ENCODE results near the gene KCNAB1.

KCNAB1 gene

DNA sequence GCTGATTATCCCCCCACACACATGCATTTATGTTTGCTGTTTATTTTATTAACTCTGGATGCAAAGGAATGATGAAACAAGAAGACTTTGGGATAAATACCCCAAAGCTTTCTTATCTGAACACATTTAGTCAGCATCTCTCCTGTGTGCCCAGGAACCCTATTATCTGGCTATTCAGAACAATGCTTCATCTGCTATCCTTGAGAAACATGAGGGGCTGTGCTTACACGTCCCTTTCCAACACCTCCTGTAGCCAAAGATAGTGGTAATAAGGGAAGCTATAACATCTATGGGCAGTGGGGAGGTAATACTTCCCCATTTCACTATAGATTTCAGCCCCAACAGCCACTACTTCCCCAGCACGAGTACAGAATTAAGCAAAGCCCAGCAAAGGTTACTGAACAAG, 339.8 kb downstream of the KCNAB1 start:
- Histone ChIP-seq H3K4me1 (ENCODE audit: control insufficient read depth in 1 of 2, insufficient read depth in 1 of 2, low read depth in 1 of 2, low read length in 1 of 2) (no peaks in the 10 kb centered on the region), H3K36me3 (no peaks in the 10 kb centered on the region), H3K27ac (no peak overlapping the region), H3K27me3 (no peaks in the 10 kb centered on the region), H3K4me3 (ENCODE audit: low read depth in 1 of 2, low read length in 1 of 2) (no peak overlapping the region), H3K9me3 (no peaks in the 10 kb centered on the region)
- TF ChIP-seq, protein P1, sequence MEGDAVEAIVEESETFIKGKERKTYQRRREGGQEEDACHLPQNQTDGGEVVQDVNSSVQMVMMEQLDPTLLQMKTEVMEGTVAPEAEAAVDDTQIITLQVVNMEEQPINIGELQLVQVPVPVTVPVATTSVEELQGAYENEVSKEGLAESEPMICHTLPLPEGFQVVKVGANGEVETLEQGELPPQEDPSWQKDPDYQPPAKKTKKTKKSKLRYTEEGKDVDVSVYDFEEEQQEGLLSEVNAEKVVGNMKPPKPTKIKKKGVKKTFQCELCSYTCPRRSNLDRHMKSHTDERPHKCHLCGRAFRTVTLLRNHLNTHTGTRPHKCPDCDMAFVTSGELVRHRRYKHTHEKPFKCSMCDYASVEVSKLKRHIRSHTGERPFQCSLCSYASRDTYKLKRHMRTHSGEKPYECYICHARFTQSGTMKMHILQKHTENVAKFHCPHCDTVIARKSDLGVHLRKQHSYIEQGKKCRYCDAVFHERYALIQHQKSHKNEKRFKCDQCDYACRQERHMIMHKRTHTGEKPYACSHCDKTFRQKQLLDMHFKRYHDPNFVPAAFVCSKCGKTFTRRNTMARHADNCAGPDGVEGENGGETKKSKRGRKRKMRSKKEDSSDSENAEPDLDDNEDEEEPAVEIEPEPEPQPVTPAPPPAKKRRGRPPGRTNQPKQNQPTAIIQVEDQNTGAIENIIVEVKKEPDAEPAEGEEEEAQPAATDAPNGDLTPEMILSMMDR (IDR thresholded peaks at IDR 0.05), result no peak

DNA sequence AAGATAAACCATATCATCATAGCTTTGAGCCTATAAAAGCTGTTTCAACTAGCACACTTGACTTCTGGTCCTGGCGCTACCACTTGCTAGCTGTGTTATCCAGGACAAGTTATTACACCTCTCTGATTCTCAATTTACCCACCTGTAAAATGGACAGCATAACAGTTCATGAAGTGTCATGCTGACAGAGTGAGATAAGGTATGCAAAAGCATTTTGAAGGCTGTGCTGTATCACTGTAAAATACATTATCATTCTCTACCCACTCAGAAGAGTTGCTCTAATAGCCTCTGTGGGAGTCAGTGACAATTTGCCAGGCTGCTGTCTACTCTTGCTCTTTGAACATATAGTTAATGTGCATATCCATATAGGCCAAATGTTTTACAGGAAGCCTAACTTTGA, 341.5 kb downstream of the KCNAB1 start:
- Histone ChIP-seq H3K4me3 (ENCODE audit: low read depth in 1 of 2, low read length in 1 of 2) (no peak overlapping the region), H3K9me3 (no peaks in the 10 kb centered on the region), H3K4me1 (ENCODE audit: control insufficient read depth in 1 of 2, insufficient read depth in 1 of 2, low read depth in 1 of 2, low read length in 1 of 2) (no peaks in the 10 kb centered on the region), H3K27ac (no peak overlapping the region), H3K27me3 (no peaks in the 10 kb centered on the region), H3K36me3 (no peaks in the 10 kb centered on the region)
- TF ChIP-seq, protein P1 (IDR thresholded peaks at IDR 0.05), result no peak

DNA sequence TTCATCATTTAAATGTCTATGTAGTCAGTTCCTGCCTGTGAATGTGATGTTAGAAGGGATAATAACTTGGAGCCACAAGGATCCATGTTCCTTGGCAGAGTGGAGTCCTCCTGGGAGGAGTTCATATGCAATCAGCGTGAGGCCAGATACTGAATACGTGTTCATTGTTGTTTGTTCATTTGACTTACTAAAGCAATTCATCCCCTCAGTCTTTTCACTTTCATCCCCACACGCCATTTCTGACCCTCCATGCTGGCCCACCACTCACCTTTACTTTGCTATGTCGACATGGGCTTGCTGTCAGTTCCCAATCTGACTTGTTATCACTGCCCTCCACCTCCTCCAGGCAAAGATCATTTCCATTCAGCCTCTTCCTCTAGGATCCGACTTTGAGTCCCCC, 342.7 kb downstream of the KCNAB1 start:
- Histone ChIP-seq H3K27ac (no peak overlapping the region), H3K36me3 (no peaks in the 10 kb centered on the region), H3K27me3 (no peaks in the 10 kb centered on the region), H3K4me1 (ENCODE audit: control insufficient read depth in 1 of 2, insufficient read depth in 1 of 2, low read depth in 1 of 2, low read length in 1 of 2) (no peaks in the 10 kb centered on the region), H3K4me3 (ENCODE audit: low read depth in 1 of 2, low read length in 1 of 2) (no peak overlapping the region), H3K9me3 (no peaks in the 10 kb centered on the region)
- TF ChIP-seq, protein P1 (IDR thresholded peaks at IDR 0.05), result no peak

DNA sequence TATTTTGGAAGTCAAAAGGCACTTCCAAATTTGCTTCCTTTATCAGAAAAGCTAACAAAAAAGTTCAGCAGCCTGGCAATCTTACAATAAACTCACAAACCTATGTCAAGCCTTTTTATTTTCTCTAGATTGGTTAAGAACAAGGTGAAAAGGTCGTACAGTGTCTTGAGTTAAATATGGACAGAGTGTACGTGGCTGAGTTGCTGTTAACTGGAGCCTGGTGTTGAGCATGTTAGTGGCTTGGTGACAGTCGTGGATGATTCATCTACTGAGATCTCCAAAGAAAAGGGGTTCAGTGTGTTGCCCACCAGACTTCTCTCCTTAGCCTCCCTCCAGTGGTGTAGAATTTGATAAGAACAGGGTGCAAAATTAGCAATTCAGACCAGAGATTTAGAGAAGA, 344.8 kb downstream of the KCNAB1 start:
- Histone ChIP-seq H3K4me1 (ENCODE audit: control insufficient read depth in 1 of 2, insufficient read depth in 1 of 2, low read depth in 1 of 2, low read length in 1 of 2) (no peaks in the 10 kb centered on the region), H3K9me3 (no peaks in the 10 kb centered on the region), H3K27ac (no peak overlapping the region)

DNA sequence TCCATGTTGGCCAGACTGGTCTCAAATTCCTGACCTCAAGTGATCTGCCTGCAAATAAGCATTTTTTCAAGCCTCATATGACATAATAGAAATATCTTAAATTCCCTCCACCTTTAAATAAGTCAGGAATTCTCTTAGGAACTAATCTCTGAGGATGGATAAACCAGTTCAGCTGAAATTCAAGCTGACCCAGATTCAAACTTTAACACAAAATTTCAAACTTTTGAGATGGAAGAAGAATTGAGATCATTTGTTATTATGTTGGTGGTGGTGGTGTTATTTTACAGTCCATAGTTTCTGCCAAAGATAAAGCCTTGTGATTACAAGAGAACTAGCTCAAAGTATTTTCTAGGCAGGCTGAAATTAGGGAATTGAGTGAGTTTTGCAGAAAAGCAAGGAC, 349.1 kb downstream of the KCNAB1 start:
- TF ChIP-seq, protein P1 (IDR thresholded peaks at IDR 0.05), result no peak
- Histone ChIP-seq H3K4me3 (ENCODE audit: low read depth in 1 of 2, low read length in 1 of 2) (no peak overlapping the region), H3K9me3 (no peaks in the 10 kb centered on the region), H3K27ac (no peak overlapping the region), H3K4me1 (ENCODE audit: control insufficient read depth in 1 of 2, insufficient read depth in 1 of 2, low read depth in 1 of 2, low read length in 1 of 2) (no peaks in the 10 kb centered on the region), H3K36me3 (no peaks in the 10 kb centered on the region), H3K27me3 (no peaks in the 10 kb centered on the region)

More for the DNA sequence above, 344.8 kb downstream of the KCNAB1 start:
- Histone ChIP-seq H3K36me3 (no peaks in the 10 kb centered on the region), H3K4me3 (ENCODE audit: low read depth in 1 of 2, low read length in 1 of 2) (no peak overlapping the region), H3K27me3 (no peaks in the 10 kb centered on the region)
- TF ChIP-seq, protein P1 (IDR thresholded peaks at IDR 0.05), result no peak

DNA sequence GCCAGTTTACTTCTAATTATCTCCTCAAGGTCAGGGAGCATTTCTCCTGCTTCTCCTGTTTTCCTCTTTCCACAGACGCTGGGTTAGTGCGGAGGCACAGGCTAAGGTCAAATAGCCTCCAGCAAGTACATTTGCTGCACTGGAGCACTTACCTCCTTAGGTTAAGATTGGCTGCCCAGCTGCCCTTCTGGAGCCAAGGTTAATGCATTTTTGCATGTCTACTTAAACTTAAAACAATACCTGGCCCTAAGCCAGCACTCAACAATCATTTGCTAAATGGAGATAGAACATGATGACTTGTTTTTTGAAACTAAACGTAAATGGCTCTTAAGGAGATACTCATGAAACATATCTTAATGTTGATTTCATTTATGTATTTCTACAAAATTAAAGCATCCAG, 351.1 kb downstream of the KCNAB1 start:
- peaks cover 3% of the 10 kb centered on the region for H3K27me3 ChIP-seq
- no peaks in the 10 kb centered on the region for H3K4me1 ChIP-seq (ENCODE audit: control insufficient read depth in 1 of 2, insufficient read depth in 1 of 2, low read depth in 1 of 2, low read length in 1 of 2)
- no peaks in the 10 kb centered on the region for H3K36me3 ChIP-seq
- TF ChIP-seq, protein P1 (IDR thresholded peaks at IDR 0.05), result no peak
- H3K9me3 ChIP-seq, result no peaks in the 10 kb centered on the region
- H3K27ac ChIP-seq, result no peak overlapping the region
- H3K4me3 ChIP-seq (ENCODE audit: low read depth in 1 of 2, low read length in 1 of 2), result no peak overlapping the region

All from neutrophil (primary cell).